AG09309 (cell line): ENCODE measurements around the gene IL10.

Experiments
- DNase-seq: peaks from one replicate; pipeline ENCODE4 v3.0.0-alpha.2; 2010; ENCODE audit warnings: low read depth
- H3K4me3 ChIP-seq: 2 replicates; pipeline ENCODE4 v1.5.1; 2011; ENCODE audit warnings: mild to moderate bottlenecking, low read depth, low read length, moderate library complexity; ENCODE audit not compliant: control insufficient read depth
- CTCF ChIP-seq: IDR thresholded peaks from 2 replicates; pipeline ENCODE4 v1.5.1; 2011; ENCODE audit warnings: mild to moderate bottlenecking, low read depth, low read length, inconsistent platforms; ENCODE audit not compliant: insufficient read depth, control insufficient read depth; ENCODE audit errors: missing control alignments

IL10 gene

GRCh38 chr1:206729050-206729449, 43.2 kb downstream of the IL10 start:
- no peak for TF ChIP-seq CTCF
- H3K4me3 ChIP-seq, result no peak overlapping the region

GRCh38 chr1:206728697-206728987, 43.7 kb downstream of the IL10 start:
- H3K4me3 ChIP-seq, result no peak overlapping the region
- TF ChIP-seq CTCF, result no peak
- no peak for DNase-seq

More at GRCh38 chr1:206729050-206729449, 43.2 kb downstream of the IL10 start:
- DNase-seq, result no peak

GRCh38 chr1:206727981-206728696, 44.2 kb downstream of the IL10 start:
- H3K4me3 ChIP-seq, result no peak overlapping the region
- no peak for TF ChIP-seq CTCF
- DNase-seq, result no peak

- no peak for DNase-seq
- no peak overlapping the region for H3K4me3 ChIP-seq
- TF ChIP-seq CTCF, result peak; percentile 79
These were observed 47.0 kb downstream of the IL10 start for GRCh38 chr1:206725109-206725963.

- no peak overlapping the region for H3K4me3 ChIP-seq
- TF ChIP-seq CTCF, result peak; percentile 10
- peak; percentile 78 for DNase-seq
These were observed 48.4 kb downstream of the IL10 start for GRCh38 chr1:206723805-206724472.

- TF ChIP-seq CTCF, result no peak
- no peak overlapping the region for H3K4me3 ChIP-seq
- no peak for DNase-seq
These were observed 48.9 kb downstream of the IL10 start for GRCh38 chr1:206723462-206723804.
